GM12878 (cell line): ENCODE measurements around the gene MAP1LC3B. TPM values are rescaled to one million over a fixed set of nuclear protein-coding genes. Genes with fewer than 3 reads are reported as not detected.
A peak's percentile ranks its signal among the peaks of the same experiment; 100 is the strongest.

Experiments
- ATAC-seq: fragments of 200-7000 bp; cut with Tn5 transposase; 3 replicates; pipeline ENCODE4 v1.9.1; 2020; ENCODE audit warnings: mild to moderate bottlenecking, moderate library complexity
- BruUV-seq: library from RNA; stranded (reverse); fragments of 400-500 nt; replicated peaks from 2 replicates; lab custom pipeline; 2021; lab: Mats Ljungman, UMichigan
- CTCF ChIA-PET: fragments of 300-600 bp; sonication (Branson Sonifier 250); formaldehyde crosslinking; extraction: SDS; loops from one replicate; lab custom pipeline; 2021; ENCODE audit warnings: inconsistent platforms; lab: Yijun Ruan, JAX
- POLR2A ChIA-PET: fragments of 350-600 bp; formaldehyde crosslinking; extraction: SDS; loops from one replicate; lab custom pipeline; 2021; ENCODE audit warnings: inconsistent platforms; lab: Charles Lee
- RAD21 ChIA-PET: fragments of 300-600 bp; sonication (Branson Sonifier 250); formaldehyde crosslinking; loops from one replicate; lab custom pipeline; 2023; ENCODE audit warnings: antibody characterized with exemption; ENCODE audit not compliant: unreplicated experiment; lab: Charles Lee
- SMC1A ChIA-PET: fragments of 300-600 bp; sonication (Branson Sonifier 250); formaldehyde crosslinking; loops from one replicate; lab custom pipeline; 2023; ENCODE audit not compliant: unreplicated experiment, uncharacterized antibody; lab: Charles Lee
- DNase-seq: peaks from one replicate; pipeline ENCODE4 v3.0.0-alpha.2; 2011; ENCODE audit warnings: low read depth, low spot score
- FAIRE-seq: peaks from 3 replicates; lab custom pipeline; 2011; peaks lifted over from hg19 to GRCh38; lab: Jason Lieb, UNC
- H2AFZ ChIP-seq: 2 replicates; pipeline ENCODE4 v1.6.0; 2011; ENCODE audit warnings: low read depth, low read length, control low read depth; ENCODE audit not compliant: control insufficient read depth
- H3K27ac ChIP-seq: 2 replicates; pipeline ENCODE4 v1.5.1; 2011; ENCODE audit warnings: control low read depth; ENCODE audit not compliant: control insufficient read depth, insufficient read depth
- H3K27me3 ChIP-seq, 2 experiments: replicated peaks in 1 of 2; 2 replicates each; pipeline versions ENCODE4 v1.6.0 to v1.6.1; 2011; ENCODE audit warnings: low read length in 1 of 2; ENCODE audit not compliant: control insufficient read depth in 2 of 2, insufficient read depth in 2 of 2
- H3K36me3 ChIP-seq, 2 experiments: 2 replicates each; pipeline ENCODE4 v1.5.1; 2011; ENCODE audit warnings: low read length in 1 of 2; ENCODE audit not compliant: control insufficient read depth in 2 of 2, insufficient read depth in 2 of 2
- H3K4me1 ChIP-seq: 2 replicates; pipeline ENCODE4 v1.6.1; 2011; ENCODE audit warnings: mild to moderate bottlenecking, low read length, moderate library complexity, mixed read lengths; ENCODE audit not compliant: control insufficient read depth, insufficient read depth
- H3K4me2 ChIP-seq: 2 replicates; pipeline ENCODE4 v1.6.0; 2011; ENCODE audit warnings: control low read depth; ENCODE audit not compliant: control insufficient read depth, insufficient read depth
- H3K4me3 ChIP-seq: fragments of 200-600 bp; sonication (generic); 2 replicates; pipeline ENCODE4 v1.5.1; 2016
- H3K79me2 ChIP-seq: 2 replicates; pipeline ENCODE4 v1.6.0; 2011; ENCODE audit warnings: low read length; ENCODE audit not compliant: control insufficient read depth, insufficient read depth
- H3K9ac ChIP-seq: 2 replicates; pipeline ENCODE4 v1.8.0; 2011; ENCODE audit warnings: low read length, control low read depth, mixed read lengths; ENCODE audit not compliant: control insufficient read depth, insufficient read depth
- H3K9me3 ChIP-seq: replicated peaks from 3 replicates; pipeline ENCODE4 v1.5.1; 2011; ENCODE audit warnings: mild to moderate bottlenecking, low read length; ENCODE audit not compliant: control insufficient read depth, insufficient read depth
- H4K20me1 ChIP-seq: 2 replicates; pipeline ENCODE4 v1.6.0; 2011; ENCODE audit not compliant: control insufficient read depth, insufficient read depth
- POLR2A ChIP-seq: IDR thresholded peaks from 2 replicates; pipeline ENCODE4 v1.6.1; 2011; ENCODE audit warnings: low read depth, mild to moderate bottlenecking, low read length
- STAT1 ChIP-seq: fragments of 450-650 bp; conservative IDR thresholded peaks from 2 replicates; pipeline ENCODE4 v1.6.1; 2014; ENCODE audit warnings: antibody characterized with exemption, mild to moderate bottlenecking
- ZNF24 ChIP-seq: fragments of 450-650 bp; IDR thresholded peaks from 2 replicates; pipeline ENCODE4 v1.6.1; 2017; ENCODE audit warnings: antibody characterized with exemption, mild to moderate bottlenecking
- WGBS: methylation state at CpG from one replicate; pipeline ENCODE4 v1.1.6; 2016; ENCODE audit warnings: low lambda C conversion rate; ENCODE audit not compliant: insufficient replicate concordance, insufficient coverage; ENCODE audit errors: missing lambda C conversion rate; 5-methylcytosine and 5-hydroxymethylcytosine counted together
- in situ Hi-C: fragments of 300-500 bp; cut with MboI; formaldehyde crosslinking; loops from 9 replicates; pipeline ENCODE4 v1.14.3; 2018; ENCODE audit warnings: mixed read lengths
- intact Hi-C: fragments of 100-400 bp; cut with micrococcal nuclease; formaldehyde crosslinking; loops from one replicate; pipeline ENCODE4 v1.14.2; 2022; ENCODE audit not compliant: unreplicated experiment
- polyA plus RNA-seq, 11 experiments: library from polyadenylated mRNA; depleted of rRNA in 4 of 11; unstranded in 6 of 11; stranded (reverse) in 5 of 11; fragments of >200 nt; fragmentation: Nextera tagmentation in 4 of 11; fragmentation: Illumina TruSeq in 1 of 11; extraction: Ambion mirVana in 4 of 11; extraction: Trizol in 1 of 11; gene quantifications; 1 replicate in 1 of 11; 2 replicates in 10 of 11; pipeline versions ENCODE4 v1.2.1 to v1.2.3, GENCODE V29; 2011 to 2016; ENCODE audit warnings: inconsistent platforms in 2 of 11, missing spikeins in 2 of 11, low read depth in 1 of 11
- total RNA-seq, 4 experiments: library from RNA; depleted of rRNA in 3 of 4; stranded (reverse); fragments of >200 nt in 3 of 4; fragmentation: Illumina TruSeq in 1 of 4; extraction: Trizol in 1 of 4; gene quantifications; 2 replicates each; pipeline versions ENCODE4 v1.2.1 to v1.2.3, GENCODE V29; 2013 to 2021

MAP1LC3B gene
- total and polyA plus RNA-seq, 10 of the 15 experiments (the other 5 are each of a cell fraction or from before 2014, with no cell fraction given): 6.1 to 42.8 (median 13.7) TPM

GRCh38 chr16:87359121-87359520 lies 33.0 kb upstream of the MAP1LC3B start:
- intact Hi-C loops: no loop called here
- Histone ChIP-seq H2AFZ (no peak overlapping the region), H3K36me3 (peaks cover 23 to 24% of the 10 kb centered on the region in 2 experiments), H3K79me2 (no peaks in the 10 kb centered on the region), H3K4me2 (no peak overlapping the region), H3K27me3 (no peaks in the 10 kb centered on the region), H3K4me1 (no peaks in the 10 kb centered on the region), H3K9ac (no peak overlapping the region), H4K20me1 (no peaks in the 10 kb centered on the region), H3K4me3 (no peak overlapping the region), H3K9me3 (no peaks in the 10 kb centered on the region), H3K27ac (no peak overlapping the region)
- SMC1A ChIA-PET: no interaction called here
- POLR2A ChIA-PET: no interaction called here
- CTCF ChIA-PET: no interaction called here
- RAD21 ChIA-PET: no interaction called here
- no TSS peak for BruUV-seq
- WGBS: 98% methylated on average over 7 of the region's 7 CpGs
- in situ Hi-C loops: no loop called here
- no peak for DNase-seq
- ATAC-seq: no peak
- no peak for FAIRE-seq
- TF ChIP-seq STAT1: no peak
- TF ChIP-seq, all 136 proteins: peak for 0

- 93% methylated on average over 15 of the region's 16 CpGs for WGBS
- Histone ChIP-seq H3K4me1 (no peaks in the 10 kb centered on the region), H3K4me2 (no peak overlapping the region), H3K27me3 (no peaks in the 10 kb centered on the region), H3K79me2 (no peaks in the 10 kb centered on the region), H3K36me3 (peaks cover 24% of the 10 kb centered on the region in 2 experiments), H2AFZ (no peak overlapping the region), H3K9me3 (no peaks in the 10 kb centered on the region), H3K4me3 (no peak overlapping the region), H3K9ac (no peak overlapping the region), H4K20me1 (no peaks in the 10 kb centered on the region), H3K27ac (no peak overlapping the region)
- FAIRE-seq: no peak
- in situ Hi-C loops (no loop called here), intact Hi-C loops (no loop called here)
- ChIA-PET CTCF (interaction anchor here (0.7 kb wide), 1 partner anchor 14 kb away, joined by 3 read pairs; no protein-coding TSS in a partner anchor), RAD21 (no interaction called here), SMC1A (no interaction called here), POLR2A (interaction anchor here (1.0 to 1.1 kb wide), 2 partner anchors 23 to 44 kb away, joined by 3 to 4 read pairs; partner anchors contain the start of gene FBXO31)
- no peak for DNase-seq
- no TSS peak for BruUV-seq
- no peak for ATAC-seq
- TF ChIP-seq POLR2A (peak; percentile 6; the same call in 1 of the 2 replicates), ZNF24 (no peak)
Observed at GRCh38 chr16:87360862-87361610, 31.1 kb upstream of the MAP1LC3B start.
